H1 (cell line): ENCODE measurements around the gene KLHL29. TPM values are rescaled to one million over a fixed set of nuclear protein-coding genes. Genes with fewer than 3 reads are reported as not detected.

Experiments
- CTCF ChIA-PET: fragments of 300-600 bp; sonication (Branson Sonifier 250); formaldehyde crosslinking; loops from one replicate; lab custom pipeline; 2021; ENCODE audit not compliant: partially characterized antibody; lab: Charles Lee
- POLR2A ChIA-PET: fragments of 300-600 bp; sonication (Branson Sonifier 250); formaldehyde crosslinking; loops from one replicate; lab custom pipeline; 2021; ENCODE audit warnings: inconsistent platforms; ENCODE audit not compliant: partially characterized antibody; lab: Charles Lee
- DNase-seq, 2 experiments: peaks; one replicate each; pipeline versions ENCODE4 v3.0.0 to v3.0.0-alpha.2; 2010 to 2022; ENCODE audit warnings: low spot score in 2 of 2, low read depth in 1 of 2, mixed read lengths in 1 of 2
- FAIRE-seq: peaks from 2 replicates; lab custom pipeline; 2011; peaks lifted over from hg19 to GRCh38; lab: Jason Lieb, UNC
- H2AFZ ChIP-seq: 2 replicates; pipeline ENCODE4 v1.8.1; 2012; ENCODE audit warnings: low read length, inconsistent platforms
- H2AK5ac ChIP-seq: 2 replicates; pipeline ENCODE4 v1.6.1; 2013; ENCODE audit warnings: low read depth, low read length
- H2BK120ac ChIP-seq: replicated peaks from 2 replicates; pipeline ENCODE3; 2013; ENCODE audit warnings: low read depth, low read length, inconsistent platforms
- H2BK12ac ChIP-seq: 2 replicates; pipeline ENCODE4 v1.6.1; 2013; ENCODE audit warnings: low read depth, low read length
- H2BK15ac ChIP-seq: 2 replicates; pipeline ENCODE4 v1.6.1; 2013; ENCODE audit warnings: low read length
- H2BK20ac ChIP-seq: 2 replicates; pipeline ENCODE4 v1.6.1; 2013; ENCODE audit warnings: low read length
- H2BK5ac ChIP-seq: 2 replicates; pipeline ENCODE4 v1.6.1; 2013; ENCODE audit warnings: low read depth, low read length
- H3K14ac ChIP-seq: 2 replicates; pipeline ENCODE4 v1.6.1; 2013; ENCODE audit warnings: inconsistent platforms; ENCODE audit not compliant: insufficient read length
- H3K18ac ChIP-seq: 2 replicates; pipeline ENCODE4 v1.6.1; 2013; ENCODE audit warnings: low read length; ENCODE audit errors: extremely low read depth
- H3K23ac ChIP-seq: 2 replicates; pipeline ENCODE4 v1.6.1; 2013; ENCODE audit warnings: inconsistent platforms; ENCODE audit not compliant: insufficient read length
- H3K23me2 ChIP-seq: 2 replicates; pipeline ENCODE4 v1.6.1; 2013; ENCODE audit warnings: low read depth, low read length
- H3K27ac ChIP-seq: 2 replicates; pipeline ENCODE4 v1.6.1; 2011; ENCODE audit warnings: low read depth, low read length, inconsistent platforms
- H3K27me3 ChIP-seq, 4 experiments: replicated peaks in 1 of 4; 1 replicate in 1 of 4; 2 replicates in 3 of 4; pipeline versions ENCODE4 v1.6.1 to v1.8.1; 2011 to 2013; ENCODE audit warnings: low read length in 3 of 4, mild to moderate bottlenecking in 3 of 4, inconsistent platforms in 2 of 4, mixed read lengths in 2 of 4, moderate library complexity in 1 of 4; ENCODE audit not compliant: control insufficient read depth in 3 of 4, insufficient read depth in 3 of 4; ENCODE audit errors: extremely low read depth in 1 of 4
- H3K36me3 ChIP-seq, 4 experiments: 2 replicates each; pipeline versions ENCODE4 v1.6.1 to v1.8.1; 2011 to 2013; ENCODE audit warnings: mild to moderate bottlenecking in 4 of 4, low read length in 3 of 4, moderate library complexity in 2 of 4, control low read depth in 1 of 4, inconsistent platforms in 1 of 4; ENCODE audit not compliant: insufficient read depth in 4 of 4, control insufficient read depth in 2 of 4
- H3K4ac ChIP-seq: replicated peaks from 2 replicates; pipeline ENCODE3; 2013; ENCODE audit warnings: low read length, low read depth, mixed read lengths, inconsistent platforms; ENCODE audit not compliant: insufficient read length
- H3K4me1 ChIP-seq, 4 experiments: replicated peaks in 1 of 4; 1 replicate in 1 of 4; 2 replicates in 3 of 4; pipeline versions ENCODE4 v1.6.1 to v1.8.1; 2011 to 2013; ENCODE audit warnings: low read length in 3 of 4, inconsistent platforms in 2 of 4, mixed read lengths in 1 of 4; ENCODE audit not compliant: insufficient read depth in 4 of 4, control insufficient read depth in 3 of 4
- H3K4me2 ChIP-seq, 2 experiments: 2 replicates each; pipeline versions ENCODE4 v1.6.1 to v1.8.1; 2011 to 2013; ENCODE audit warnings: low read depth in 2 of 2, low read length in 2 of 2, control low read depth in 1 of 2, inconsistent platforms in 1 of 2, mild to moderate bottlenecking in 1 of 2; ENCODE audit not compliant: insufficient read depth in 1 of 2
- H3K4me3 ChIP-seq, 4 experiments: fragments of 200-600, 300-600 bp in 1 of 4; sonication (generic), shearing (Covaris generic), sonication (Bioruptor Twin) in 1 of 4; 2 replicates each; pipeline versions ENCODE4 v1.5.1 to v1.8.1; 2011 to 2016; ENCODE audit warnings: low read length in 4 of 4, low read depth in 3 of 4, control low read depth in 2 of 4, inconsistent platforms in 2 of 4, mild to moderate bottlenecking in 2 of 4, mixed read lengths in 1 of 4, moderate library complexity in 1 of 4; ENCODE audit not compliant: insufficient read depth in 2 of 4; ENCODE audit errors: extremely low read depth in 1 of 4
- H3K56ac ChIP-seq: replicated peaks from 2 replicates; pipeline ENCODE3; 2013; ENCODE audit warnings: low read depth, mild to moderate bottlenecking, mixed read lengths, low read length, inconsistent platforms; ENCODE audit not compliant: insufficient read length
- H3K79me1 ChIP-seq: 2 replicates; pipeline ENCODE4 v1.6.1; 2013; ENCODE audit warnings: low read depth, low read length, control low read depth
- H3K79me2 ChIP-seq, 2 experiments: 2 replicates each; pipeline versions ENCODE4 v1.6.1 to v1.8.1; 2012 to 2013; ENCODE audit warnings: low read length in 2 of 2, mild to moderate bottlenecking in 2 of 2, inconsistent platforms in 1 of 2; ENCODE audit not compliant: insufficient read depth in 2 of 2, control insufficient read depth in 1 of 2
- H3K9ac ChIP-seq, 4 experiments: replicated peaks in 1 of 4; 1 replicate in 1 of 4; 2 replicates in 3 of 4; pipeline versions ENCODE4 v1.6.1 to v1.8.1; 2011 to 2013; ENCODE audit warnings: low read depth in 3 of 4, low read length in 3 of 4, control low read depth in 2 of 4, mild to moderate bottlenecking in 2 of 4, moderate library complexity in 2 of 4, inconsistent platforms in 1 of 4; ENCODE audit errors: extremely low read depth in 1 of 4
- H3K9me3 ChIP-seq, 2 experiments: 2 replicates each; pipeline versions ENCODE4 v1.6.1 to v1.8.1; 2012 to 2013; ENCODE audit warnings: mild to moderate bottlenecking in 2 of 2, moderate library complexity in 2 of 2, control low read depth in 1 of 2, inconsistent platforms in 1 of 2, low read depth in 1 of 2, low read length in 1 of 2, mixed read lengths in 1 of 2; ENCODE audit not compliant: insufficient read depth in 2 of 2
- H4K20me1 ChIP-seq, 2 experiments: replicated peaks in 1 of 2; 2 replicates each; pipeline versions ENCODE3 to v1.8.1; 2011 to 2013; ENCODE audit warnings: inconsistent platforms in 2 of 2, low read length in 2 of 2, mild to moderate bottlenecking in 1 of 2; ENCODE audit not compliant: insufficient read depth in 2 of 2, control insufficient read depth in 1 of 2
- H4K5ac ChIP-seq: 2 replicates; pipeline ENCODE4 v1.6.1; 2013; ENCODE audit warnings: low read length, low read depth, mixed read lengths, inconsistent platforms; ENCODE audit not compliant: insufficient read length
- H4K8ac ChIP-seq: 2 replicates; pipeline ENCODE4 v1.8.0; 2013; ENCODE audit warnings: mild to moderate bottlenecking, moderate library complexity, low read length, inconsistent platforms; ENCODE audit not compliant: insufficient read depth; ENCODE audit errors: extremely low read depth
- H4K91ac ChIP-seq: replicated peaks from 2 replicates; pipeline ENCODE3; 2013; ENCODE audit warnings: low read length, mixed read lengths, inconsistent platforms; ENCODE audit not compliant: insufficient read length
- WGBS, 2 experiments: shearing (Covaris generic) in 1 of 2; methylation state at CpG; one replicate each; pipeline versions ENCODE4 v1.1.6 to v1.1.7; 2013 to 2015; ENCODE audit warnings: low lambda C conversion rate in 2 of 2, mixed read lengths in 2 of 2, inconsistent platforms in 1 of 2, low coverage in 1 of 2, missing lambda C conversion rate in 1 of 2; ENCODE audit not compliant: insufficient replicate concordance in 2 of 2, insufficient coverage in 1 of 2, insufficient read length in 1 of 2; ENCODE audit errors: extremely low coverage in 1 of 2, missing lambda C conversion rate in 1 of 2; 5-methylcytosine and 5-hydroxymethylcytosine counted together
- polyA plus RNA-seq, 7 experiments: library from polyadenylated mRNA; depleted of rRNA in 3 of 7; stranded (reverse) in 5 of 7; unstranded in 2 of 7; fragments of >200 nt in 5 of 7; fragments of 200-250 nt in 2 of 7; gene quantifications; 1 replicate in 5 of 7; 2 replicates in 1 of 7; 4 replicates in 1 of 7; pipeline versions ENCODE4 v1.2.1 to v1.2.3, GENCODE V29; 2011 to 2013; ENCODE audit warnings: missing spikeins in 2 of 7, mixed read lengths in 2 of 7
- total RNA-seq: library from RNA; stranded (reverse); fragmentation: NEBNext Ultra II Directional; extraction: Animal tissue kit (Norgen Biotek cat#: 25700); gene quantifications from 2 replicates; pipeline ENCODE4 v1.2.1, GENCODE V29; 2021
- TF ChIP-seq, protein P1 (sequence below): IDR thresholded peaks from 2 replicates; pipeline ENCODE4 v1.6.1; 2012; ENCODE audit warnings: low read length, inconsistent platforms

KLHL29 gene
- total and polyA plus RNA-seq, 2 of the 8 experiments (the other 6 are each of a cell fraction or from before 2014, with no cell fraction given) = 1.1 to 4.7 TPM

DNA sequence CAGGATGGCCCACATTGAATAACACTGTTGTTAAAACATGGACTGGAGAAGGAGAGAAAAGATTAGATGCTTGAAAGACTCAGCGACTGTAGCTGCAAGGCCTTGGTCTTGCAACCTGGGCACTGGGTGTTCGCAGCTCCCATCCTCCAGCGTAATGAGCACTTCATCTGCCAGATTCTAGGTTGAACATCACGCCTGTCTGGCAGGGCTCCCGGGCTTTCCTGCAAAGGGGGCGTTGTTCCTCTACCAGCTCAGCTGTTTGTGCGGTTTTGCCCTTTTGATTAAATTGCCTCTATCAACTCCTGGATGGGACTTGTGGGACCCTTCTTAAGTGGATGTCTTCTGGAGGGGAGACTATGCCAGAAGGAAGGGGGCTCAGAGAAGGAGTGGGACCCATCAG is 215.4 kb downstream of the KLHL29 start:
- no peak overlapping the region for H4K5ac ChIP-seq
- CTCF ChIA-PET = interaction anchor here (0.8 to 2.6 kb wide), 8 partner anchors 9 to 84 kb away, joined by 3 to 14 read pairs (median 4); no protein-coding TSS in a partner anchor

More for the DNA sequence above, 215.4 kb downstream of the KLHL29 start:
- no peak overlapping the region for H3K27ac ChIP-seq
- H2AFZ ChIP-seq = no peak overlapping the region
- H3K23me2 ChIP-seq = no peaks in the 10 kb centered on the region
- no peak overlapping the region for H2BK20ac ChIP-seq
- no peak overlapping the region for H2BK12ac ChIP-seq
- no peak overlapping the region for H2BK5ac ChIP-seq
- H3K9me3 ChIP-seq = no peaks in the 10 kb centered on the region
- no peak overlapping the region for H2AK5ac ChIP-seq
- no peaks in the 10 kb centered on the region for H3K79me1 ChIP-seq
- H4K8ac ChIP-seq = no peak overlapping the region
- H3K4me1 ChIP-seq = peaks cover 0 to 4% (median under 1%) of the 10 kb centered on the region in 4 experiments; a peak in 3 of 7 replicates
- H3K23ac ChIP-seq = no peak overlapping the region
- no peaks in the 10 kb centered on the region for H3K79me2 ChIP-seq
- no peak overlapping the region for H3K9ac ChIP-seq
- H3K4me2 ChIP-seq = no peak overlapping the region
- H3K14ac ChIP-seq = no peak overlapping the region
- FAIRE-seq (no peak), DNase-seq (no peak)
- H3K18ac ChIP-seq = no peak overlapping the region
- no peaks in the 10 kb centered on the region for H4K20me1 ChIP-seq
- H3K36me3 ChIP-seq = no peaks in the 10 kb centered on the region
- TF ChIP-seq, protein P1, sequence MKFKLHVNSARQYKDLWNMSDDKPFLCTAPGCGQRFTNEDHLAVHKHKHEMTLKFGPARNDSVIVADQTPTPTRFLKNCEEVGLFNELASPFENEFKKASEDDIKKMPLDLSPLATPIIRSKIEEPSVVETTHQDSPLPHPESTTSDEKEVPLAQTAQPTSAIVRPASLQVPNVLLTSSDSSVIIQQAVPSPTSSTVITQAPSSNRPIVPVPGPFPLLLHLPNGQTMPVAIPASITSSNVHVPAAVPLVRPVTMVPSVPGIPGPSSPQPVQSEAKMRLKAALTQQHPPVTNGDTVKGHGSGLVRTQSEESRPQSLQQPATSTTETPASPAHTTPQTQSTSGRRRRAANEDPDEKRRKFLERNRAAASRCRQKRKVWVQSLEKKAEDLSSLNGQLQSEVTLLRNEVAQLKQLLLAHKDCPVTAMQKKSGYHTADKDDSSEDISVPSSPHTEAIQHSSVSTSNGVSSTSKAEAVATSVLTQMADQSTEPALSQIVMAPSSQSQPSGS = no peak
- H4K91ac ChIP-seq = no peak overlapping the region
- no peak overlapping the region for H3K56ac ChIP-seq
- 85% methylated on average over 7 of the region's 7 CpGs; no CpG with 5 or more reads in 1 of the 2 experiments for WGBS, 2 experiments
- no peak overlapping the region for H3K4me3 ChIP-seq
- no peak overlapping the region for H3K4ac ChIP-seq
- H2BK120ac ChIP-seq = no peak overlapping the region
- H2BK15ac ChIP-seq = no peak overlapping the region
- H3K27me3 ChIP-seq = no peaks in the 10 kb centered on the region
- POLR2A ChIA-PET = no interaction called here
